ENCODE data around the gene TFR2.

The TFR2 gene

GRCh38 chr7:100570954-100571828, 70.2 kb downstream of the TFR2 start:
- DNase-seq: no peak
